Activated CD4-positive, alpha-beta T cell treated with anti-CD3 and anti-CD28 coated beads for 36 hours (primary cell): ENCODE measurements around the gene GCNT2. TPM values are rescaled to one million over a fixed set of nuclear protein-coding genes. Genes with fewer than 3 reads are reported as not detected.
"Not testable (repeated sequence)": the region's sequence is repeated elsewhere in the genome, so short reads cannot be mapped to it uniquely, and the experiment has no call there.

Experiments
- ATAC-seq: fragments of 200-7000 bp; cut with Tn5 transposase; one replicate; pipeline ENCODE4 v1.10.0; 2021; ENCODE audit warnings: mild to moderate bottlenecking, moderate library complexity
- CTCF ChIA-PET: fragments of 350-600 bp; sonication (Branson Sonifier 250); formaldehyde crosslinking; loops from one replicate; lab custom pipeline; 2021; ENCODE audit warnings: antibody characterized with exemption; lab: Charles Lee
- POLR2A ChIA-PET: fragments of 350-600 bp; sonication (Branson Sonifier 250); formaldehyde crosslinking; loops from one replicate; lab custom pipeline; 2021; ENCODE audit warnings: antibody characterized with exemption, inconsistent platforms; lab: Charles Lee
- DNase-seq: peaks from one replicate; pipeline ENCODE4 v3.0.0-alpha.2; 2020
- H3K27ac Mint-ChIP-seq: one replicate; pipeline ENCODE4 v1.8.0; 2021; ENCODE audit warnings: mixed read lengths
- H3K27me3 Mint-ChIP-seq: one replicate; pipeline ENCODE4 v1.8.0; 2021; ENCODE audit warnings: mixed read lengths
- H3K36me3 Mint-ChIP-seq: one replicate; pipeline ENCODE4 v1.8.0; 2021; ENCODE audit warnings: low read depth, mixed read lengths
- H3K4me1 Mint-ChIP-seq: one replicate; pipeline ENCODE4 v1.8.0; 2021; ENCODE audit warnings: mixed read lengths
- H3K4me3 Mint-ChIP-seq: one replicate; pipeline ENCODE4 v1.8.0; 2021; ENCODE audit warnings: mild to moderate bottlenecking, moderate library complexity, mixed read lengths
- H3K9me3 Mint-ChIP-seq: one replicate; pipeline ENCODE4 v1.8.0; 2021; ENCODE audit warnings: low read depth, mixed read lengths
- intact Hi-C, 2 experiments: fragments of 100-400 bp; cut with DNase I in 1 of 2; cut with micrococcal nuclease in 1 of 2; formaldehyde crosslinking; loops; one replicate each; pipeline versions ENCODE4 v1.14.2 to v1.15.1; 2022 to 2024; cut with DNase I, micrococcal nuclease
- total RNA-seq, 2 experiments: library from RNA; stranded (reverse); gene quantifications; one replicate each; pipeline ENCODE4 v1.2.3, GENCODE V29; 2021

GCNT2 gene
- total RNA-seq, 2 experiments from 2014 or later, result 1.6 to 2.2 TPM

- no peak overlapping the region for H3K27ac Mint-ChIP-seq
- no peak overlapping the region for H3K4me3 Mint-ChIP-seq
- no peak for DNase-seq
- H3K4me1 Mint-ChIP-seq, result no peaks in the 10 kb centered on the region
- intact Hi-C loops, result no loop called here
- no peaks in the 10 kb centered on the region for H3K36me3 Mint-ChIP-seq
- CTCF ChIA-PET, result interaction anchor here (0.6 kb wide), 1 partner anchor 1049 kb away, joined by 5 read pairs; no protein-coding TSS in a partner anchor
- POLR2A ChIA-PET, result no interaction called here
- no peaks in the 10 kb centered on the region for H3K9me3 Mint-ChIP-seq
- no peak for ATAC-seq
- no peaks in the 10 kb centered on the region for H3K27me3 Mint-ChIP-seq
Observed at GRCh38 chr6:10565913-10566312, 44.8 kb downstream of the GCNT2 start.

- H3K27ac Mint-ChIP-seq, result no peak overlapping the region
- no peaks in the 10 kb centered on the region for H3K4me1 Mint-ChIP-seq
- CTCF ChIA-PET, result interaction anchor here (1.4 kb wide), 1 partner anchor 12 kb away, joined by 3 read pairs; no protein-coding TSS in a partner anchor
- no peak for DNase-seq
- intact Hi-C loops, result no loop called here
- no peak for ATAC-seq
- no peak overlapping the region for H3K4me3 Mint-ChIP-seq
- no peaks in the 10 kb centered on the region for H3K36me3 Mint-ChIP-seq
- no peaks in the 10 kb centered on the region for H3K9me3 Mint-ChIP-seq
- POLR2A ChIA-PET, result no interaction called here
- no peaks in the 10 kb centered on the region for H3K27me3 Mint-ChIP-seq
Observed at GRCh38 chr6:10567256-10568026, 46.3 kb downstream of the GCNT2 start.

GRCh38 chr6:10569392-10570127 is 48.4 kb downstream of the GCNT2 start:
- H3K27ac Mint-ChIP-seq, result no peak overlapping the region
- no peak for DNase-seq
- POLR2A ChIA-PET, result no interaction called here
- H3K36me3 Mint-ChIP-seq, result no peaks in the 10 kb centered on the region
- H3K4me1 Mint-ChIP-seq, result no peaks in the 10 kb centered on the region
- intact Hi-C loops, result no loop called here
- no peaks in the 10 kb centered on the region for H3K9me3 Mint-ChIP-seq
- no peak for ATAC-seq
- H3K4me3 Mint-ChIP-seq, result no peak overlapping the region
- CTCF ChIA-PET, result no interaction called here
- H3K27me3 Mint-ChIP-seq, result no peaks in the 10 kb centered on the region

DNA sequence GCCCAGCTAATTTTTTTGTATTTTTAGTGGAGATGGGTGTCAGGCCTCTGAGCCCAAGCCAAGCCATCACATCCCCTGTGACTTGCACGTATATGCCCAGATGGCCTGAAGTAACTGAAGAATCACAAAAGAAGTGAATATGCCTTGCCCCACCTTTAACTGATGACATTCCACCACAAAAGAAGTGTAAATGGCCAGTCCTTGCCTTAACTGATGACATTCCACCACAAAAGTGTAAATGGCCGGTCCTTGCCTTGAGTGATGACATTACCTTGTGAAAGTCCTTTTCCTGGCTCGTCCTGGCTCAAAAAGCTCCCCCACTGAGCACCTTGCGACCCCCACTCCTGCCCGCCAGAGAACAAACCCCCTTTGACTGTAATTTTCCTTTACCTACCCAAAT is 54.4 kb downstream of the GCNT2 start:
- H3K27me3 Mint-ChIP-seq, result not testable (repeated sequence)
- CTCF ChIA-PET, result interaction anchor here (1.0 kb wide), 1 partner anchor 12 kb away, joined by 3 read pairs; no protein-coding TSS in a partner anchor

DNA sequence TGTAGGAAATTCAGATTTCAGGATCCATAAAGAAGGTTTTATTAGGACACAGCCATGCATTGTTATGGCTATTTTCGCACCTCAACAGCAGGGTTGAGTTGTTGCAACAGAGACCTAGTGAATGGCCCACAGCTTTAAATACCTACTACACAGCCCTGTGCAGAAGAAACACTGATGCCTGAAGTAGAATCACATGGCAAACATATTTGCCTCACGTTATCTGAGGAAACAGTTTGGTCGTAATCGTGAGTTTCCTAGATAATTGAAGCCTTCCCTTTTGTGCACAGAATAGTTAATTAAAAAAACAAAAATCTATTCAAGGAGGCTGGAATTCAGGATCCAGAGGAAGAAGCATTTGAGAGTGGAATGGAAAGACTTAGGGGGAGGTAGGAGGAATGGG is 55.1 kb downstream of the GCNT2 start:
- no peak for DNase-seq
- Mint-ChIP-seq H3K4me1 (no peaks in the 10 kb centered on the region), H3K27ac (no peak overlapping the region), H3K36me3 (peaks cover 2% of the 10 kb centered on the region), H3K27me3 (no peaks in the 10 kb centered on the region), H3K4me3 (no peak overlapping the region), H3K9me3 (no peaks in the 10 kb centered on the region)
- intact Hi-C loops, result no loop called here
- ATAC-seq, result no peak
- CTCF ChIA-PET, result no interaction called here
- POLR2A ChIA-PET, result no interaction called here

More for the DNA sequence above, 54.4 kb downstream of the GCNT2 start:
- H3K4me3 Mint-ChIP-seq, H3K9me3 Mint-ChIP-seq, H3K4me1 Mint-ChIP-seq, DNase-seq, POLR2A ChIA-PET, H3K36me3 Mint-ChIP-seq, ATAC-seq, intact Hi-C loops, H3K27ac Mint-ChIP-seq: not testable (repeated sequence)

DNA sequence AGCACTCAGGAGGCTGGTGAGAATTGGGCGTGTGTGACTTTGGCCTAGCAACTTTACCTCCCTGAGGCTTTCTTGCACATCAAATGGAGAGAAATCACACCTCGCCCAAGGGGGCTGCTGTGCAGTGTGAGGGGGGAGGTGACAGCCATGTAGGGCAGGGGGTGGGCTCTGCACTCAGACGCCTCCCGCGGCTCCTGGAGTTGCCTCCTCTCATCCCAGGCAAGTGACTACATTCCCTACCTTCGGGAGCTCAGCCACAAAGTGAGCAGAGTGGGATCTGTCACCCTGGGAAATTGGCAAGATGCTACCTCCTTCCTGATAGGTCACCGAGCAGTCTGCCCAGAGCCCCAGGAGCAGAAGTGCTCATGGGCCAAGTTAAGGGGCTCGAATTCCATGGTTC is 56.0 kb downstream of the GCNT2 start:
- ChIA-PET CTCF (interaction anchor here (0.7 kb wide), 1 partner anchor 66 kb away, joined by 3 read pairs; no protein-coding TSS in a partner anchor), POLR2A (no interaction called here)
- no peak for ATAC-seq
- intact Hi-C loops, result no loop called here
- Mint-ChIP-seq H3K36me3 (peaks cover 2% of the 10 kb centered on the region), H3K9me3 (no peaks in the 10 kb centered on the region), H3K4me3 (no peak overlapping the region), H3K4me1 (no peaks in the 10 kb centered on the region), H3K27ac (no peak overlapping the region), H3K27me3 (no peaks in the 10 kb centered on the region)
- no peak for DNase-seq

GRCh38 chr6:10578723-10579122 is 57.6 kb downstream of the GCNT2 start:
- peaks cover 2% of the 10 kb centered on the region for H3K36me3 Mint-ChIP-seq
- ChIA-PET POLR2A (interaction anchor here (0.6 kb wide), 1 partner anchor 29 kb away, joined by 5 read pairs; no protein-coding TSS in a partner anchor), CTCF (interaction anchor here (1.6 kb wide), 1 partner anchor 11 kb away, joined by 3 read pairs; no protein-coding TSS in a partner anchor)
- ATAC-seq, result no peak
- H3K4me3 Mint-ChIP-seq, result no peak overlapping the region
- DNase-seq, result no peak
- no peaks in the 10 kb centered on the region for H3K27me3 Mint-ChIP-seq
- H3K27ac Mint-ChIP-seq, result no peak overlapping the region
- no peaks in the 10 kb centered on the region for H3K4me1 Mint-ChIP-seq
- H3K9me3 Mint-ChIP-seq, result no peaks in the 10 kb centered on the region
- intact Hi-C loops, result no loop called here

DNA sequence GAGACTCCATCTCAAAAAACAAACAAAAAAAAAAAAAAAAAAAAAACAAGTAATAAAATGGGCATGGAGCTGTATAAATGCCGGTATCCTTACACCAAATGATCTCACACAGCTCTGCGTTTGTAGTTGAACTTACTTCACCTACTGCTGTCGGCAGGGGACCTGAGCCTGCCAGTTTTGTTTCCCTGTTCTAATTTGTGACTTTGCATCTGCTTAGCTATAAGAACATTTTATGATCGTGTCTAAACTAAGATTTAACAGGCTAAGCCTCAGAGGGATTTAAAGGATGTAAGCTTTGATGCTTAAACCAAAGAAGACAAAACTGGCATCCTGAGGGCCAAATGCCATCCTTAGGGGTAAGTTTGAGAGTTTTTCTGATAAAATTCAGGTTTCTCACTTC is 58.7 kb downstream of the GCNT2 start:
- Mint-ChIP-seq H3K27ac (no peak overlapping the region), H3K4me1 (no peaks in the 10 kb centered on the region), H3K27me3 (no peaks in the 10 kb centered on the region), H3K9me3 (no peaks in the 10 kb centered on the region), H3K36me3 (peaks cover 2% of the 10 kb centered on the region), H3K4me3 (no peak overlapping the region)
- ATAC-seq (no peak), DNase-seq (no peak)
- ChIA-PET POLR2A (no interaction called here), CTCF (interaction anchor here (0.6 to 1.6 kb wide), 4 partner anchors 10 to 101 kb away, joined by 3 to 4 read pairs (median 3); no protein-coding TSS in a partner anchor)
- intact Hi-C loops, result no loop called here

- no peaks in the 10 kb centered on the region for H3K9me3 Mint-ChIP-seq
- H3K36me3 Mint-ChIP-seq, result peaks cover 2% of the 10 kb centered on the region
- intact Hi-C loops, result no loop called here
- ATAC-seq (no peak), DNase-seq (no peak)
- POLR2A ChIA-PET, result no interaction called here
- no peak overlapping the region for H3K27ac Mint-ChIP-seq
- CTCF ChIA-PET, result interaction anchor here (0.8 to 1.3 kb wide), 2 partner anchors 9 to 17 kb away, joined by 3 to 5 read pairs; no protein-coding TSS in a partner anchor
- H3K27me3 Mint-ChIP-seq, result no peaks in the 10 kb centered on the region
- no peaks in the 10 kb centered on the region for H3K4me1 Mint-ChIP-seq
- no peak overlapping the region for H3K4me3 Mint-ChIP-seq
Observed at GRCh38 chr6:10580570-10580969, 59.4 kb downstream of the GCNT2 start.

GRCh38 chr6:10581402-10581801 is 60.3 kb downstream of the GCNT2 start:
- H3K27ac Mint-ChIP-seq, H3K4me3 Mint-ChIP-seq, CTCF ChIA-PET, H3K4me1 Mint-ChIP-seq, H3K9me3 Mint-ChIP-seq, POLR2A ChIA-PET, H3K36me3 Mint-ChIP-seq, intact Hi-C loops, H3K27me3 Mint-ChIP-seq, ATAC-seq, DNase-seq: not testable (repeated sequence)

DNA sequence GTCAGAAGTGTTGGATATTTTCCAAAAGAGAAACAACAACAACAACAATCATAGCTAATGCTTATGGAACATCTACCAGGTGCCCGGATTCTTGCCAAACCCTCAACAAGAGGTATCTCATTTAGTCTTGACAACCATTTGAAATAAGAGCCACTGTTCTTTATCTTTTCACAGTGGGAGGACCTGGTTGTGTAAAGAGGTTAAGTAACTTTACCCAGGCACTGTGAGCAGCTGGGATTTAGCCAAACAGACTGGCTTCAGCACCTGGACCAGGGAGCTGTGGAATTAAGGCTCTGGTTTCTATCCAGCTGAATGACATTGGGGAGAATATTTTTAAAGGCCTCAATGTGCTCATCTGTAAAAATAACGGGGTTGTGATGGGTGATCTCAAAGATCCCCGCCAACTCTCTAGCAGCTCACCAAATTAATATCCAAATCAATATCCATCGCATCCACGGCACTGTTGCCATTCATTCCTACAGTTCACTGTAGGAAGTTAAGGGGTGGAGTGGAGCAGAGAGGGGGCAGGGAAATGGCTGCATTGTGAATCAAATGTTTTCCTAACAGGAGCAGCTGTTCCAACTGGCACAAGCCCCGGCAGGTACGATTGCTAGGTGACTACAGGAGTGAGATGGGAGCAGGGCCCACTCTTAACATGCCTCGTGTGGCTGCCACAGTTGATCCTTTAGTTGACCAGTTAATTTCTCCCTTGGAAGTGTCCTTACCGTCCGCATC is 61.8 kb downstream of the GCNT2 start:
- ChIA-PET POLR2A (no interaction called here), CTCF (interaction anchor here (0.7 kb wide), 1 partner anchor 141 kb away, joined by 3 read pairs; no protein-coding TSS in a partner anchor)
- ATAC-seq (no peak), DNase-seq (no peak)
- no peaks in the 10 kb centered on the region for H3K36me3 Mint-ChIP-seq
- no peak overlapping the region for H3K4me3 Mint-ChIP-seq
- H3K9me3 Mint-ChIP-seq, result no peaks in the 10 kb centered on the region
- no peak overlapping the region for H3K27ac Mint-ChIP-seq
- H3K27me3 Mint-ChIP-seq, result no peaks in the 10 kb centered on the region
- no peaks in the 10 kb centered on the region for H3K4me1 Mint-ChIP-seq
- intact Hi-C loops, result no loop called here
